Measurements from ENCODE around the gene BRWD1. TPM values are rescaled to one million over a fixed set of nuclear protein-coding genes. Genes with fewer than 3 reads are reported as not detected.

BRWD1 gene
- total and polyA plus RNA-seq, 9 donors, result 21.9 to 49.0 (median 29.6) TPM

DNA sequence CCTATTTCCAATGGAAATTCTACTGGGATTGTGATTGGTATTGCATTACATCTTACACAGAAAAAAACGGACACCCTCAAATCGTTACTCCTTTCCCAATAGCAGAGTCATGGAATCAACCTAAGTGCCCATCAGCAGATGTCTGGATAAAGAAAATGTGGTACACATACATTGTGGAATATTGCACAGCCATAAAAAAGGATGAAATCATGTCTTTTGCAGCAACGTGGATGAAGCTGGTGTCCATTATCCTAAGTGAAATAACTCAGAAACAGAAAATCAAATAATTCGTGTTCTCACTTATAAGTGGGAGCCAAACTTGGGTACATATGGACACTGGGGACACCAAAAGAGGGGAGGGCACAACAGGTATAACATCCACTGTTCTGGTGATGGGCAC, 21.2 kb upstream of the BRWD1 start:
- H3K4me1 ChIP-seq (ENCODE audit: control insufficient read depth, insufficient read depth, low read length), result no peaks in the 10 kb centered on the region
- WGBS (ENCODE audit: insufficient coverage), result no CpG with 5 or more reads among the region's 4 CpGs
- no peak for DNase-seq
- H3K36me3 ChIP-seq (ENCODE audit: control insufficient read depth, insufficient read depth, low read length), result no peaks in the 10 kb centered on the region
- no peaks in the 10 kb centered on the region for H3K27me3 ChIP-seq (ENCODE audit: control insufficient read depth, insufficient read depth, low read length)
- no peak overlapping the region for H3K27ac ChIP-seq (ENCODE audit: low read length)
- H3K9me3 ChIP-seq (replicated peaks; ENCODE audit: control insufficient read depth, low read depth, low read length), result no peaks in the 10 kb centered on the region
- no peak overlapping the region for H3K4me3 ChIP-seq (ENCODE audit: low read length)

DNA sequence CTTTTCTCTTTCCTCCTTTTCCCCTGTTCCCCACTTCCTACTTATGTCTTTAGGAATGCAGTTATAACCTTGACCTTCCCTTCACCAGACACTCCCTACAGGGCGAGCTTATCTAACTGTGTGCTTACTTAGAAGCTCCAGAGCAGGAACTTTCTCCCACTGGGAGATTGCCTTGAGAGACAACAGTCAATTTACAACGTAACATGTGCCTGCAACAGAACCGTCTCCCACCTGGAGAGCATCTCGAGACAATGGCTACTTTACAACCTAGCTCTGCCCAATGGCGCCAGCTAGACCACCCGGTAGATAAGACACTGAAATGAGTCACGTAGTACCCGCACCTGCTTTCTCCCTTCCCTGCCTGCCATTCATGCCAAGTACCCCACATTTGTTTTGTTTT, 18.7 kb upstream of the BRWD1 start:
- H3K9me3 ChIP-seq (replicated peaks; ENCODE audit: control insufficient read depth, low read depth, low read length), result no peaks in the 10 kb centered on the region
- H3K4me3 ChIP-seq (ENCODE audit: low read length), result no peak overlapping the region
- DNase-seq, result no peak
- WGBS (ENCODE audit: insufficient coverage), result 27% methylated on average over 5 of the region's 8 CpGs
- H3K27me3 ChIP-seq (ENCODE audit: control insufficient read depth, insufficient read depth, low read length), result no peaks in the 10 kb centered on the region
- no peak overlapping the region for H3K27ac ChIP-seq (ENCODE audit: low read length)
- H3K36me3 ChIP-seq (ENCODE audit: control insufficient read depth, insufficient read depth, low read length), result no peaks in the 10 kb centered on the region
- no peaks in the 10 kb centered on the region for H3K4me1 ChIP-seq (ENCODE audit: control insufficient read depth, insufficient read depth, low read length)

DNA sequence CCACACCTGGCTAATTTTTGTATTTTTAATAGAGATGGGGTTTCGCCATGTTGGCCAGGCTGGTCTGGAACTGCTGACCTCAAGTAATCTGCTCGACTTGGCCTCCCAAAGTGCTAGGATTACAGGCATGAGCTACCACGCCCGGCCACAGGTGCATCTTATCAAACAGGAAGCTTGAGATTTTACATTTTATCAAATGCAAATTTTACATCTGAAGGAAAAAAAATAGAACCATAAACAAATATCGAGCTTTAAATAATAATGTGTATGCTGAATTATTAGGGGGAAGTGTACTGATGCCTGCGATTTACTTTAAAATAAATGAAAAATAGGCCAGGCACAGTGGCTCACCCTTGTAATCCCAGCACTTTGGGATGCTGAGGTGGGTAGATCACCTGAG, 16.6 kb upstream of the BRWD1 start:
- WGBS (ENCODE audit: insufficient coverage), result 80% methylated on average over 1 of the region's 6 CpGs
- no peaks in the 10 kb centered on the region for H3K36me3 ChIP-seq (ENCODE audit: control insufficient read depth, insufficient read depth, low read length)
- H3K9me3 ChIP-seq (replicated peaks; ENCODE audit: control insufficient read depth, low read depth, low read length), result no peaks in the 10 kb centered on the region
- no peaks in the 10 kb centered on the region for H3K27me3 ChIP-seq (ENCODE audit: control insufficient read depth, insufficient read depth, low read length)
- DNase-seq, result no peak
- H3K27ac ChIP-seq (ENCODE audit: low read length), result no peak overlapping the region
- no peaks in the 10 kb centered on the region for H3K4me1 ChIP-seq (ENCODE audit: control insufficient read depth, insufficient read depth, low read length)
- H3K4me3 ChIP-seq (ENCODE audit: low read length), result no peak overlapping the region

DNA sequence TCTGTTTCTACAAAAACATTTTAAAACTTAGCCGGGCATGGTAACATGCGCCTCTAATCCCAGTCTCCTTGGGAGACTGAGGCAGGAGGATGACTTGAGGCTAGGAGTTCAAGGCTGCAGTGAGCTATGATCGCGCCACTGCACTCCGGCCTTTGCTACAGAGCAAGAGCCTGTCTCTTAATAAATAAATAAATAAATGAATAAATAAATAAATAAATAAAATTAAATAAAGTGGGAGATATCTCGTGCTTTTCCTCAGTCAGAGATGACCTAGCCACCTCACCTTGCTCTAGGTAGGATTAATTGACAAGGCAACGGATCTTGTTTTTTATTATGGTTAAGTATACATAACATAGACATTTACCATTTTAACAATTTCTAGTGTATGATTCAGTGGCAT, 14.3 kb upstream of the BRWD1 start:
- Histone ChIP-seq H3K4me1 (ENCODE audit: control insufficient read depth, insufficient read depth, low read length) (no peaks in the 10 kb centered on the region), H3K36me3 (ENCODE audit: control insufficient read depth, insufficient read depth, low read length) (no peaks in the 10 kb centered on the region), H3K27me3 (ENCODE audit: control insufficient read depth, insufficient read depth, low read length) (peaks cover 2% of the 10 kb centered on the region), H3K27ac (ENCODE audit: low read length) (no peak overlapping the region), H3K9me3 (replicated peaks; ENCODE audit: control insufficient read depth, low read depth, low read length) (no peaks in the 10 kb centered on the region), H3K4me3 (ENCODE audit: low read length) (no peak overlapping the region)
- DNase-seq, result no peak
- no CpG with 5 or more reads among the region's 7 CpGs for WGBS (ENCODE audit: insufficient coverage)

DNA sequence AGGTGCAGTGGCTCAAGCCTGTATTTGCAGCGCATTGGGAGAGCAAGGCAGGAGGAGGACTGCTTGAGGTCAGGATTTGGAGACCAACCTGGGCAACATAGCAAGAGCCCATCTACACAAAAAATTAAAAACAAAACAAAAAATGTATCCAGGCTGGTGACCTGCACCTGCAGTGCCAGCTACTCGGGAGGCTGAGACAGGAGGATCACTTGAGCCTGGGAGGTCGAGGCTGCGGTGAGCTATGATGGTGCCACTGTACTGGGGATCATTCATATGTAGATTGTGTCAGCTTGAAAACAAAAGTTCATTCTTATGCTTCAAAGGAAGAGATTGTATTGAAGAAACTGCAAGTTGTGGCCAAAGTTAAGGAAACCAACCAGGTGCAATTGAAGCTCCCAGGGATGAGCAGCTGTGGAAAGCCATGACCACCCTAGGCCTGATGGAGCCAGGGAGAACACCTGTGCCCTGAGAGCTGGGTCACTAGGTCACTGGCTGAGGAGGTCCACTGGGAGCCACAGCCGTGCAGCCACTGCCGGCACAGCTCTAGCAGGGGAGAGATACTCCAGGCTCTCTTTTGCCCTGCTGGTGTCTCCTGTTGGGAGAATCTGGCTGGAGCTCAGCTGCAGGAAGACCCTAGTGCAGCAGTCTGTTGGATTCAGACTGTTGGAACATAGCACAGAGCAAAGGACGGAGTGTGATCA, 13.3 kb upstream of the BRWD1 start:
- no peaks in the 10 kb centered on the region for H3K36me3 ChIP-seq (ENCODE audit: control insufficient read depth, insufficient read depth, low read length)
- no peaks in the 10 kb centered on the region for H3K9me3 ChIP-seq (replicated peaks; ENCODE audit: control insufficient read depth, low read depth, low read length)
- DNase-seq, result no peak
- no peak overlapping the region for H3K4me3 ChIP-seq (ENCODE audit: low read length)
- peaks cover 2% of the 10 kb centered on the region for H3K27me3 ChIP-seq (ENCODE audit: control insufficient read depth, insufficient read depth, low read length)
- 76% methylated on average over 5 of the region's 7 CpGs for WGBS (ENCODE audit: insufficient coverage)
- no peak overlapping the region for H3K27ac ChIP-seq (ENCODE audit: low read length)
- no peaks in the 10 kb centered on the region for H3K4me1 ChIP-seq (ENCODE audit: control insufficient read depth, insufficient read depth, low read length)

DNA sequence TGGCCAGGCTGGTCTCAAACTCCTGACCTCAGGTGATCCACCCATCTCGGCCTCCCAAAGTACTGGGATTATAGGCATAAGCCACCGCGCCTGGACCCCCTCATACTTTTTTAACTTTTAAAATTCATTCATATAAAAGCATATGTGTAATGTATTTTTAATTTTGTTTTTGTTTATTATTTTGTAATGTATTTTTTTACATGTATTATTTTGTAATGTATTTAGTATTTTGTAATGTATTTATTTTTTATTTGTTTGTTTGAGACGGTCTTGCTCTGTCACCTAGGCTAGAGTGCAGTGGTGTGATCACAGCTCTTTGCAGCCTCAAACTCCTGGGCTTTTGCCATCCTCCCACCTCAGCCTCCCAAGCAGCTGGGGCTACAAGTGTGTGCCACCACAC, 12.0 kb upstream of the BRWD1 start:
- WGBS (ENCODE audit: insufficient coverage), result no CpG with 5 or more reads among the region's 4 CpGs
- no peak overlapping the region for H3K4me3 ChIP-seq (ENCODE audit: low read length)
- no peaks in the 10 kb centered on the region for H3K9me3 ChIP-seq (replicated peaks; ENCODE audit: control insufficient read depth, low read depth, low read length)
- no peak overlapping the region for H3K27ac ChIP-seq (ENCODE audit: low read length)
- H3K27me3 ChIP-seq (ENCODE audit: control insufficient read depth, insufficient read depth, low read length), result peaks cover 2% of the 10 kb centered on the region
- H3K4me1 ChIP-seq (ENCODE audit: control insufficient read depth, insufficient read depth, low read length), result peaks cover under 1% of the 10 kb centered on the region
- DNase-seq, result no peak
- H3K36me3 ChIP-seq (ENCODE audit: control insufficient read depth, insufficient read depth, low read length), result no peaks in the 10 kb centered on the region

DNA sequence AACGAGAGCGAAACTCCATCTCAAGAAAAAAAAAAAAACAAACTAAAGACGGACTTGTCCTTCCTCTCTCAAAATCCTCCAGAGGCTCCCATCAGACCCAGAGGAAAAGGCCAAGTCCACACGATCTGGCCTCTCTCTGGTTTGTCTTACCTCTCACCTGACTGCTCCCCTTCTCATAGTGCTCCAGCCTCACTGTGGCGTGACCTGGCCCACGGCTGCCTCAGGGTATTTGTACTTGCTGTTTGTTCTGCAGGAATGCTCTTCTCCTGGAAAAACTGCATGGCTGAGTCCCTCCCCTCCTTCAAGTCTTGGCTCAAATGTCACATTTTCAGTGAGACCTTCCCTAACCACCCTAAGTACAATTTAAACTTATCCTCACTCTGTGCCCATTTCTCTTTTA, 8.0 kb upstream of the BRWD1 start:
- Histone ChIP-seq H3K27me3 (ENCODE audit: control insufficient read depth, insufficient read depth, low read length) (peaks cover 2% of the 10 kb centered on the region), H3K4me3 (ENCODE audit: low read length) (no peak overlapping the region), H3K27ac (ENCODE audit: low read length) (no peak overlapping the region), H3K9me3 (replicated peaks; ENCODE audit: control insufficient read depth, low read depth, low read length) (no peaks in the 10 kb centered on the region), H3K4me1 (ENCODE audit: control insufficient read depth, insufficient read depth, low read length) (peaks cover 13% of the 10 kb centered on the region), H3K36me3 (ENCODE audit: control insufficient read depth, insufficient read depth, low read length) (no peaks in the 10 kb centered on the region)
- WGBS (ENCODE audit: insufficient coverage), result 67% methylated on average over 3 of the region's 6 CpGs
- no peak for DNase-seq

DNA sequence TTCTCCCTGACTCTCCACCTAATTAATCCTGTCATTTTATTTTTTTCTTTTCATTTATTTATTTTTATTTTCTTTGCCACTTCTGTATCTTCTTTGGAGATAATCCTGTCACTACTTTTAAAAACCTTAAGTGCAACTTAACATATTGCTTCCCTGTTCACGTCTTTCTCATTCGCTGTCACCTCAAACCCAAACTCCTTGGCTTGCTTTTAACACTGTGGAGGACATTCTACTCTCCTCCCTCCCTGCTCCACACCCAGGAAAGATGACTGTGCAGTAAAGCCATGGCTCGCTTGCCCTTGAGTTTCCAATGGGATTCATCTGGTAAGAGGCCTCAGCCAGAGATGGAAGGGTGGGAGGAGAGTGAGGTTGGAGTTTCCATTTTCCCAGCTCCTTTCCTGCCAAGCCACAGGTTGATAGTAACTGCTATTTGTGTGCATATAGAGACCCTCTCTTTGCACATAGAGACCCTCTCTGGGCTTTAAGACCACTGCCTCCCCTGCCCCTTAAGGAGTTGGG, 6.4 kb upstream of the BRWD1 start:
- Histone ChIP-seq H3K4me1 (ENCODE audit: control insufficient read depth, insufficient read depth, low read length) (peaks cover 13% of the 10 kb centered on the region), H3K36me3 (ENCODE audit: control insufficient read depth, insufficient read depth, low read length) (no peaks in the 10 kb centered on the region), H3K4me3 (ENCODE audit: low read length) (no peak overlapping the region), H3K9me3 (replicated peaks; ENCODE audit: control insufficient read depth, low read depth, low read length) (no peaks in the 10 kb centered on the region), H3K27me3 (ENCODE audit: control insufficient read depth, insufficient read depth, low read length) (peaks cover 2% of the 10 kb centered on the region), H3K27ac (ENCODE audit: low read length) (peak overlapping the region; percentile 13)
- 89% methylated on average over 2 of the region's 3 CpGs for WGBS (ENCODE audit: insufficient coverage)
- DNase-seq, result peak; percentile 15

DNA sequence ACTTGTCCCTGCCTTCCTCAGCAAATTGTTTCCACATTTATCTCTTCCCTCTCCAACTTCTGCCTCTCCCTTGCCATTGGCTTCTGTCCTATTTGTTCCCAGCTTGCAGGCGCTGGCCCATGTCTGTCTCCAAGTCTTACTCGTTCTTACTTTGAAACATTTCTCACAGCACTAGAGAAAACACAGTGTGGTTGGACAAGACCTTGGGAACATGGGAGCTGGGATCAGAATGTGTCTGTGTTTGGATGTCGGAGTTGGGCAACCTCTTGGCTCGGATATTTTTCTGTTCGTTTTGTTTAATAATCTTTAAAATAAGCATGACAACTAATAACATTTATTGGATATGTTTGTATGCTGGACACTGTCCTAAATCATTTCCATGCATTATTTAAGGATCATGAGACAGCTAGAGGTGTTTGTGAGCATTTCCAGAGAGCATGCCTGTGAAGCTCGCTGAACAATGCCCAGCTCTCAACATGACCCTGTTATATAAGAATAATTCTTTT, 5.9 kb upstream of the BRWD1 start:
- WGBS (ENCODE audit: insufficient coverage), result no CpG with 5 or more reads among the region's 6 CpGs
- peak; percentile 78 for DNase-seq
- Histone ChIP-seq H3K27me3 (ENCODE audit: control insufficient read depth, insufficient read depth, low read length) (peaks cover 2% of the 10 kb centered on the region), H3K4me3 (ENCODE audit: low read length) (no peak overlapping the region), H3K9me3 (replicated peaks; ENCODE audit: control insufficient read depth, low read depth, low read length) (no peaks in the 10 kb centered on the region), H3K36me3 (ENCODE audit: control insufficient read depth, insufficient read depth, low read length) (no peaks in the 10 kb centered on the region), H3K27ac (ENCODE audit: low read length) (no peak overlapping the region), H3K4me1 (ENCODE audit: control insufficient read depth, insufficient read depth, low read length) (peaks cover 17% of the 10 kb centered on the region)

DNA sequence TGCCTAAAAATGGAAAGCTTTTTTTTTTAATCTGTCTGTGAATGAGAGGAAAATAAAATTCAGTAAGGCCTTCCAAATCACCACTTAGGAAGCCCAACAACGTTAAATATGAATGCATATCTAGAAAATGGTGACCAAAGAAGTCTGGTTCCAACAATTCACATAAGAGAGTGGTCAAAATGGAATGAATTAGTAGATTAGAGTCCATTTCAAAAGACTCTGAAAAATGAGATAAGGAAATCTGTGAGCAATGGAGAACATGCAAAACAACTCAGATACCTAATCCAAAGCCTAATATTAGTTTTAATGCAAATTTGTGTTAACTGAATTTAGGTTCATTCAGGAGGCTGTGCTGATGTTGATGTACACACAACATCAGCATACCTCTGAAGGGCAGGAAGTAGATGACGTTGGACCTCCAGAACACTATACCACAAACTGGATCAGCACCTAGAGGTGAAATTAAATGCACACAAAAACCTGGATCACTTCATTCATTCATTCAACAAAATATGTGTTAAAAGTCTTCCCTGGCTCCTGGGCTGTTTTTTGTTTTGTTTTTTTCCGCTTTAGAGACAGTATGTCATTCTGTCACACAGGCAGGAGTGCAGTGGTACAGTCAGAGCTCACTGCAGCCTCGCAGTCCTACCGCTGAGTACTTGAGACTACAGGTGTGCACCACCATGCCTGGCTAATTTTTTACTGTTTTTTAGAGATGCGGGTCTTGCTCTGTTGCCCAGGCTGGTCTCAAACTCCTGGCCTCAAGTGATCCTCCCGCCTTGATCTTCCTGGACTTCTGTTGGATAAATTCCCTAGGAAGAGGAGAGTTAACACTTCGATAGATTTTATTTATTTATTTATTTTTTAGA, 4.9 kb upstream of the BRWD1 start:
- no peaks in the 10 kb centered on the region for H3K36me3 ChIP-seq (ENCODE audit: control insufficient read depth, insufficient read depth, low read length)
- DNase-seq, result no peak
- H3K4me1 ChIP-seq (ENCODE audit: control insufficient read depth, insufficient read depth, low read length), result peaks cover 17% of the 10 kb centered on the region
- no peak overlapping the region for H3K4me3 ChIP-seq (ENCODE audit: low read length)
- 75% methylated on average over 4 of the region's 8 CpGs for WGBS (ENCODE audit: insufficient coverage)
- no peak overlapping the region for H3K27ac ChIP-seq (ENCODE audit: low read length)
- no peaks in the 10 kb centered on the region for H3K9me3 ChIP-seq (replicated peaks; ENCODE audit: control insufficient read depth, low read depth, low read length)
- H3K27me3 ChIP-seq (ENCODE audit: control insufficient read depth, insufficient read depth, low read length), result peaks cover 2% of the 10 kb centered on the region

Measured in muscle of leg (tissue), 11 donors.